OCI-LY7 (cell line): ENCODE data around the gene THRAP3.

Source experiments
- CTCF ChIP-seq: fragments of 200-600 bp; sonication (generic); conservative IDR thresholded peaks from 2 replicates; pipeline ENCODE4 v1.5.1; 2014; ENCODE audit warnings: mild to moderate bottlenecking, antibody characterized with exemption, low read length, moderate library complexity, mixed read lengths
- EZH2phosphoT487 ChIP-seq: fragments of 200-600 bp; sonication (generic); IDR thresholded peaks from 2 replicates; pipeline ENCODE4 v1.6.1; 2018; ENCODE audit warnings: low read depth, borderline replicate concordance, mild to moderate bottlenecking, mixed run types, antibody characterized with exemption, low read length, moderate library complexity, mixed read lengths

DNA sequence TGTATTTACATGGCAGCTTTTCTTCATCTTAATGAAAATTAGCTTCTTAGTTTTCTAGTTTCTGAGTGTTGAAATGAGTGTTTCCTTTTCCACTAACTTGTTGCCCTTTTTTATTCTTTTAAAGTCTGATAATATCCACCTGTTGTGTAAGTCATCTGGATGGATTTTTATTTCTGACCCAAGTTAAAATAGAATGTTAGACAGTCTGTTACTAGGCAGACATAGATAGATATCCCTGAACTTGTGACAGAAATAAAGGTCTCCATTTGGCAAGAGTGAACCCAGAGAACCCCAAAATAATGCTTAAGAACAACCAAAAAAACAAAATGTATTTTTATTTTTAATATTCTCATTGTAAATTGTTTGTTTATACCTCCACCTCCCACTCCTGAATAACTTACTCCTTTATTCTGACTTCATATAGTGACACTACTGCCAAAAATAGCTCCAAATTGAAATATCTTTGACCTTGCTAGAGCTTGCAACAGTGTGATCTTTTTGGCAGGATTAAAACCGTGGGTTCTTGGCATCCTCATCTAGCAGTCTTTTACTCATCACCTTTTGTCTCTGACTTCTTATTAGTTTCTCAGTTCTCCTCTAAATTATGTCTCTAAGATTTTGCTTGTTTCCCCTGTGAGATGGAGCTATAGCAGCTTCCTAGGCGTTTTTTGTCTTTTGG, 55.0 kb downstream of the THRAP3 start:
- TF ChIP-seq CTCF (no peak), EZH2phosphoT487 (no peak)
